ENCODE measurements around the gene CDAN1.
"Not testable (repeated sequence)": the region's sequence is repeated elsewhere in the genome, so short reads cannot be mapped to it uniquely, and the experiment has no call there.

Gene CDAN1

GRCh38 chr15:42736793-42737528 is at the start of gene CDAN1:
TSS of gene CDAN1 (minus strand) at chr15:42737128. CDS start at chr15:42737102, 26 bp downstream.
- peak within 1 kb of the TSS; percentile 82 for H3K4me3 ChIP-seq (ENCODE audit: low read depth, low read length)
- no peak for TF ChIP-seq CTCF (IDR thresholded peaks at IDR 0.05; ENCODE audit: low read depth, low read length)

- no peak for TF ChIP-seq CTCF (IDR thresholded peaks at IDR 0.05; ENCODE audit: low read depth, low read length)
- no peak overlapping the region for H3K4me3 ChIP-seq (ENCODE audit: low read depth, low read length)
Measured at GRCh38 chr15:42785569-42785968, 48.6 kb upstream of the CDAN1 start.

GRCh38 chr15:42784705-42785104 is 47.8 kb upstream of the CDAN1 start:
- H3K4me3 ChIP-seq (ENCODE audit: low read depth, low read length) = no peak overlapping the region
- no peak for TF ChIP-seq CTCF (IDR thresholded peaks at IDR 0.05; ENCODE audit: low read depth, low read length)

GRCh38 chr15:42782716-42783115 is 45.8 kb upstream of the CDAN1 start:
- TF ChIP-seq CTCF (IDR thresholded peaks at IDR 0.05; ENCODE audit: low read depth, low read length) = no peak
- H3K4me3 ChIP-seq (ENCODE audit: low read depth, low read length) = no peak overlapping the region

GRCh38 chr15:42775416-42775815 is 38.5 kb upstream of the CDAN1 start:
- no peak for TF ChIP-seq CTCF (IDR thresholded peaks at IDR 0.05; ENCODE audit: low read depth, low read length)

GRCh38 chr15:42772901-42773300 is 36.0 kb upstream of the CDAN1 start:
- TF ChIP-seq CTCF (IDR thresholded peaks at IDR 0.05; ENCODE audit: low read depth, low read length) = no peak
- H3K4me3 ChIP-seq (ENCODE audit: low read depth, low read length) = no peak overlapping the region

More at GRCh38 chr15:42775416-42775815, 38.5 kb upstream of the CDAN1 start:
- no peak overlapping the region for H3K4me3 ChIP-seq (ENCODE audit: low read depth, low read length)

- TF ChIP-seq CTCF (IDR thresholded peaks at IDR 0.05; ENCODE audit: low read depth, low read length) = no peak
Measured at GRCh38 chr15:42772144-42772543, 35.2 kb upstream of the CDAN1 start.

GRCh38 chr15:42766109-42766508 is 29.2 kb upstream of the CDAN1 start:
- not testable (repeated sequence) for H3K4me3 ChIP-seq (ENCODE audit: low read depth, low read length)

More at GRCh38 chr15:42772144-42772543, 35.2 kb upstream of the CDAN1 start:
- no peak overlapping the region for H3K4me3 ChIP-seq (ENCODE audit: low read depth, low read length)

GRCh38 chr15:42764154-42764731 is 27.3 kb upstream of the CDAN1 start:
- H3K4me3 ChIP-seq (ENCODE audit: low read depth, low read length) = not testable (repeated sequence)

GRCh38 chr15:42761813-42762212 is 24.9 kb upstream of the CDAN1 start:
- not testable (repeated sequence) for H3K4me3 ChIP-seq (ENCODE audit: low read depth, low read length)

All from WI38 (cell line).